Esophagus muscularis mucosa (tissue), 4 donors: ENCODE data around the gene FKBP8. TPM values are rescaled to one million over a fixed set of nuclear protein-coding genes. Genes with fewer than 3 reads are reported as not detected.

Experiments
- DNase-seq: peaks from one replicate; pipeline ENCODE4 v3.0.0-alpha.2; 2017; ENCODE audit errors: extremely low spot score
- H3K27ac ChIP-seq, 4 donors: fragments of 200-600 bp; sonication (generic); replicated peaks in 1 of 4; 1 replicate in 3 of 4; 2 replicates in 1 of 4; pipeline ENCODE4 v1.5.1; 2016 to 2019; ENCODE audit warnings: mild to moderate bottlenecking in 1 of 4
- H3K27me3 ChIP-seq, 4 donors: fragments of 200-600 bp; sonication (generic); one replicate each; pipeline versions ENCODE4 v1.5.1 to v1.6.0; 2016 to 2019
- H3K36me3 ChIP-seq, 4 donors: fragments of 200-600 bp; sonication (generic); one replicate each; pipeline ENCODE4 v1.5.1; 2016 to 2019
- H3K4me1 ChIP-seq, 4 donors: fragments of 200-600 bp; sonication (generic); one replicate each; pipeline ENCODE4 v1.5.1; 2016 to 2019
- H3K4me3 ChIP-seq, 4 donors: fragments of 200-600 bp; sonication (generic); 1 replicate in 2 of 4; 2 replicates in 2 of 4; pipeline ENCODE4 v1.5.1; 2016 to 2019; ENCODE audit warnings: mild to moderate bottlenecking in 4 of 4, moderate library complexity in 1 of 4
- H3K9me3 ChIP-seq, 4 donors: fragments of 200-600 bp; sonication (generic); 1 replicate in 3 of 4; 2 replicates in 1 of 4; pipeline ENCODE4 v1.5.1; 2016 to 2019
- EP300 ChIP-seq: sonication (generic); formaldehyde crosslinking; IDR thresholded peaks from one replicate; pipeline ENCODE4 v1.6.1; 2017; ENCODE audit warnings: antibody characterized with exemption
- POLR2A ChIP-seq: fragments of 450-650 bp; IDR thresholded peaks from one replicate; pipeline ENCODE4 v1.6.1; 2017; ENCODE audit warnings: antibody characterized with exemption, moderate library complexity, mild to moderate bottlenecking, low read depth
- POLR2AphosphoS5 ChIP-seq, 2 donors: sonication (generic); formaldehyde crosslinking; IDR thresholded peaks; one replicate each; pipeline ENCODE4 v1.6.1; 2017; ENCODE audit warnings: antibody characterized with exemption in 2 of 2
- WGBS: methylation state at CpG from one replicate; pipeline ENCODE4 v1.1.5; 2018; 5-methylcytosine and 5-hydroxymethylcytosine counted together
- intact Hi-C: fragments of 100-400 bp; cut with DNase I; formaldehyde crosslinking; loops from one replicate; pipeline ENCODE4 v1.15.1; 2023
- total RNA-seq, 4 donors: library from RNA; depleted of rRNA; stranded (reverse); fragments of >200 nt; gene quantifications; one replicate each; pipeline versions ENCODE4 v1.1.0 to v1.2.1, GENCODE V29; 2016
- TF ChIP-seq, protein P1 (sequence below), 3 experiments: fragments of 200-600 bp in 2 of 3; fragments of 450-650 bp in 1 of 3; sonication (generic) in 2 of 3; IDR thresholded peaks; one replicate each; pipeline ENCODE4 v1.5.1; 2017 to 2019; ENCODE audit warnings: antibody characterized with exemption in 3 of 3, mild to moderate bottlenecking in 2 of 3, moderate library complexity in 1 of 3

Gene FKBP8
- total RNA-seq, 4 donors from 2014 or later, result 420 to 568 (median 430) TPM

DNA sequence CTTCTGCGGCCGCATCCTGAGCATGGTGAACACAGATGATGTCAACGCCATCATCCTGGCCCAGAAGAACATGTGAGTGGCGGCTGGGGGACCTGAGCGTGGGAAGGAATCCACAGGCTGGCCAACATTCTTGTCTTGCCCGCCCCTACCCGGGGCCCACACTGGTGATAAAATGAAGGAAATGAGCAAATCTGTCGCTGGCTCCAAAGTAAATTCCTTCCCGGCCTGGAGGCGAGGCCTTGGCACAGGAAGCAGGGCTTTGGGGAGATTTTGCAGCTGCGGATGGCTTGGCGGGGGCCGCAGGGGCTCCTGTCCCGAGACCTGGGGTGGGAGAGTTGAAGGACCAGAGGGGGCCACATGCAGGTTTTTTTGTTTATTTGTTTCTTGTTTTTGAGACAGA, 18.7 kb upstream of the FKBP8 start:
- no peaks in the 10 kb centered on the region for H3K9me3 ChIP-seq
- peaks cover 44 to 62% (median 55%) of the 10 kb centered on the region in 4 donors for H3K36me3 ChIP-seq
- intact Hi-C loops, result no loop called here
- no peak overlapping the region for H3K4me3 ChIP-seq
- H3K27me3 ChIP-seq, result no peaks in the 10 kb centered on the region
- H3K27ac ChIP-seq, result peak overlapping the region; percentile 44 to 71 (median 54)
- H3K4me1 ChIP-seq, result peaks cover 8 to 42% (median 26%) of the 10 kb centered on the region in 4 donors
- TF ChIP-seq POLR2AphosphoS5 (IDR thresholded peaks at IDR 0.05), result peak in 1 of 2 donors; percentile 27
- TF ChIP-seq, protein P1, sequence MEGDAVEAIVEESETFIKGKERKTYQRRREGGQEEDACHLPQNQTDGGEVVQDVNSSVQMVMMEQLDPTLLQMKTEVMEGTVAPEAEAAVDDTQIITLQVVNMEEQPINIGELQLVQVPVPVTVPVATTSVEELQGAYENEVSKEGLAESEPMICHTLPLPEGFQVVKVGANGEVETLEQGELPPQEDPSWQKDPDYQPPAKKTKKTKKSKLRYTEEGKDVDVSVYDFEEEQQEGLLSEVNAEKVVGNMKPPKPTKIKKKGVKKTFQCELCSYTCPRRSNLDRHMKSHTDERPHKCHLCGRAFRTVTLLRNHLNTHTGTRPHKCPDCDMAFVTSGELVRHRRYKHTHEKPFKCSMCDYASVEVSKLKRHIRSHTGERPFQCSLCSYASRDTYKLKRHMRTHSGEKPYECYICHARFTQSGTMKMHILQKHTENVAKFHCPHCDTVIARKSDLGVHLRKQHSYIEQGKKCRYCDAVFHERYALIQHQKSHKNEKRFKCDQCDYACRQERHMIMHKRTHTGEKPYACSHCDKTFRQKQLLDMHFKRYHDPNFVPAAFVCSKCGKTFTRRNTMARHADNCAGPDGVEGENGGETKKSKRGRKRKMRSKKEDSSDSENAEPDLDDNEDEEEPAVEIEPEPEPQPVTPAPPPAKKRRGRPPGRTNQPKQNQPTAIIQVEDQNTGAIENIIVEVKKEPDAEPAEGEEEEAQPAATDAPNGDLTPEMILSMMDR (IDR thresholded peaks at IDR 0.05), result no peak
- DNase-seq, result no peak
- 71% methylated on average over 14 of the region's 14 CpGs for WGBS

DNA sequence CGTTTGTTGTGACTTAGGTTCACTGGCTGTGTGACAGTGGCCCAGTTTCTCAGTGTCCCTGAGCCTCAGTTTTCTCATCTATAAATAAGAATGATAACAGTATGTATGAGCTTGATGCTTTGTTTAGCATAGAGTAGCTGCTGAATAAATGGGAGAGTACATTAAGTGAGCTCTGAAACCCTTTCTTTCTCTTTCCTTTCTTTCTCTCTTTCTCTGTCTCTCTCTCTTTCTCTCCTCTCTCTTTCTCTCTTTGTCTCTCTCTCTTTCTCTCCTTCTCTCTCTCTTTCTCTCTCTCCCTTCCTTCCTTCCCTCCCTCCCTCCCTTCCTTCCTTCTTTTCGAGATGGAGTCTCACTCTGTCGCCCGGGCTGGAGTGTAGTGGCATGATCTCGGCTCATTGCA, 16.3 kb upstream of the FKBP8 start:
- whole genome bisulfite sequencing, result 50% methylated on average over 5 of the region's 5 CpGs
- intact Hi-C loops, result loop anchor here (5.0 kb wide), 1 partner anchor 37 kb away; the partner anchor contains the start of gene ELL
- H3K9me3 ChIP-seq, result no peaks in the 10 kb centered on the region
- no peak for DNase-seq
- H3K27ac ChIP-seq, result peak overlapping the region in 2 of 4 donors; percentile 3 to 99
- peaks cover 20 to 38% (median 31%) of the 10 kb centered on the region in 4 donors for H3K36me3 ChIP-seq
- H3K4me1 ChIP-seq, result peaks cover 8 to 43% (median 27%) of the 10 kb centered on the region in 4 donors
- H3K27me3 ChIP-seq, result no peaks in the 10 kb centered on the region
- no peak overlapping the region for H3K4me3 ChIP-seq
- TF ChIP-seq EP300, result no peak
- no peak for TF ChIP-seq POLR2A
- TF ChIP-seq POLR2AphosphoS5 (IDR thresholded peaks at IDR 0.05), result no peak
- TF ChIP-seq, protein P1 (IDR thresholded peaks at IDR 0.05), result no peak

DNA sequence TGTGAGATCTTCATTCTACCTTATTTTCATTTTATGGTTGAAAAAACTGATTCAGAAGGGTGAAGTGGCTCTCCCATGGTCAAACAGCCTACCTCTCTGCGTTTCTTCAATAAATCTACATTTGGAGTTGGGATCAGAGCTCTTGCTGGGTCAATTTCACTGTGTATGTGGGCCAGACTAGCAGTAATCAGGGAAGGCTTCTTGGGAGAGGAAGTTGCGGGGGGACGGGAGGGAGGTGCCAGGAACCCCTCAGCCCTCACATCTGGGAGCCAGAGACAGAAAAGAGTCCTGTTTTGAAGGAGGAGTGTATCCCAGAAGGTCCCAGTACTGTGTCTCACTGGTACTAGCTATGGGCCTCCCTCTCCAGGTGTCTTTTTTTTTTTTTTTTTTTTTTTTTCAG, 15.2 kb upstream of the FKBP8 start:
- Histone ChIP-seq H3K27me3 (no peaks in the 10 kb centered on the region), H3K27ac (peak overlapping the region; percentile 94 to 99 (median 98)), H3K4me1 (peaks cover 8 to 43% (median 27%) of the 10 kb centered on the region in 4 donors), H3K9me3 (no peaks in the 10 kb centered on the region), H3K36me3 (peaks cover 11 to 27% (median 20%) of the 10 kb centered on the region in 4 donors), H3K4me3 (peak overlapping the region; percentile 77 to 95 (median 92))
- TF ChIP-seq POLR2A (no peak), EP300 (no peak), POLR2AphosphoS5 (IDR thresholded peaks at IDR 0.05) (no peak)
- TF ChIP-seq, protein P1 (IDR thresholded peaks at IDR 0.05), result no peak
- DNase-seq, result no peak
- intact Hi-C loops, result loop anchor here (5.0 kb wide), 1 partner anchor 36 kb away; the partner anchor contains the start of gene ELL
- 53% methylated on average over 3 of the region's 3 CpGs for WGBS

DNA sequence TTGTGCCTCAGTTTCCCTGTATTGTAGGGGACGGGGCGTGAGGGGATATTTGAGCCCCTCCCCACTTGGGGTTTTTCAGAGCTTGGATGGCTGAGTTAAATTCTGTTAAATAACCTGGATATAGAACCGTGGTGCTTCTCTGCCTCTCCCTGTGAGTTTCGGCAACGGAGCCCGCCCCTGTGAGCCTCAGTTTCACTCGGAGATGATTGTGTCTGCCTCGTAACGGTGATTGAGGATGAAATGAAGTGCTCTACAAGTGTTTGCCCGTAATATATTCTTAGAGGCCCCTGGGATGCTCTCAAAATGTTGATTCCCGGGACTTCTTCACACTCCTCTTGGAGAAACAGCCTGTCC, 14.8 kb upstream of the FKBP8 start:
- TF ChIP-seq, protein P1 (IDR thresholded peaks at IDR 0.05), result no peak
- TF ChIP-seq EP300 (no peak), POLR2AphosphoS5 (IDR thresholded peaks at IDR 0.05) (no peak), POLR2A (no peak)
- H3K9me3 ChIP-seq, result no peaks in the 10 kb centered on the region
- H3K36me3 ChIP-seq, result peaks cover 7 to 23% (median 16%) of the 10 kb centered on the region in 4 donors
- H3K4me1 ChIP-seq, result peaks cover 8 to 43% (median 27%) of the 10 kb centered on the region in 4 donors
- H3K27me3 ChIP-seq, result no peaks in the 10 kb centered on the region
- DNase-seq, result no peak
- WGBS, result 1% methylated on average over 7 of the region's 11 CpGs
- peak overlapping the region; percentile 77 to 95 (median 92) for H3K4me3 ChIP-seq
- intact Hi-C loops, result loop anchor here (5.0 kb wide), 1 partner anchor 36 kb away; the partner anchor contains the start of gene ELL
- peak overlapping the region; percentile 94 to 99 (median 98) for H3K27ac ChIP-seq
